Astrocyte (in vitro differentiated cells and primary cell): ENCODE data around the gene ANOS1. TPM values are rescaled to one million over a fixed set of nuclear protein-coding genes. Genes with fewer than 3 reads are reported as not detected.

ENCODE experiments used
- DNase-seq: peaks from one replicate; pipeline ENCODE4 v3.0.0-alpha.2; 2010; ENCODE audit warnings: low read depth
- FAIRE-seq: peaks from 2 replicates; lab custom pipeline; 2011; peaks lifted over from hg19 to GRCh38; lab: Jason Lieb, UNC
- H2AFZ ChIP-seq: 2 replicates; pipeline ENCODE4 v1.6.0; 2012; ENCODE audit warnings: low read depth, low read length, inconsistent platforms
- H3K27ac ChIP-seq: 2 replicates; pipeline ENCODE4 v1.5.1; 2011; ENCODE audit warnings: low read depth, low read length, inconsistent platforms
- H3K27me3 ChIP-seq: 2 replicates; pipeline ENCODE4 v1.6.0; 2011; ENCODE audit warnings: low read length, inconsistent platforms; ENCODE audit not compliant: insufficient read depth
- H3K36me3 ChIP-seq: 2 replicates; pipeline ENCODE4 v1.5.1; 2011; ENCODE audit warnings: low read length, inconsistent platforms; ENCODE audit not compliant: insufficient read depth
- H3K4me1 ChIP-seq: 2 replicates; pipeline ENCODE4 v1.5.1; 2011; ENCODE audit warnings: low read length, inconsistent platforms; ENCODE audit not compliant: insufficient read depth
- H3K4me2 ChIP-seq: 2 replicates; pipeline ENCODE4 v1.6.0; 2012; ENCODE audit warnings: low read length, inconsistent platforms
- H3K4me3 ChIP-seq: 2 replicates; pipeline ENCODE4 v1.5.1; 2011; ENCODE audit warnings: low read depth, mild to moderate bottlenecking, low read length, inconsistent platforms; ENCODE audit not compliant: insufficient read depth
- H3K79me2 ChIP-seq: 2 replicates; pipeline ENCODE4 v1.6.0; 2012; ENCODE audit warnings: mild to moderate bottlenecking, low read length, inconsistent platforms; ENCODE audit not compliant: insufficient read depth
- H3K9ac ChIP-seq: 2 replicates; pipeline ENCODE4 v1.6.0; 2012; ENCODE audit warnings: mild to moderate bottlenecking, low read length, inconsistent platforms
- H3K9me3 ChIP-seq: 2 replicates; pipeline ENCODE4 v1.5.1; 2012; ENCODE audit warnings: low read depth, mild to moderate bottlenecking, low read length, inconsistent platforms; ENCODE audit not compliant: insufficient read depth
- H4K20me1 ChIP-seq: 2 replicates; pipeline ENCODE4 v1.6.0; 2012; ENCODE audit warnings: low read length, inconsistent platforms; ENCODE audit not compliant: insufficient read depth
- H3K27ac Mint-ChIP-seq: one replicate; pipeline ENCODE4 v1.8.0; 2021; ENCODE audit warnings: mild to moderate bottlenecking, mixed read lengths; ENCODE audit not compliant: unreplicated experiment
- H3K27me3 Mint-ChIP-seq: one replicate; pipeline ENCODE4 v1.8.0; 2021; ENCODE audit warnings: low read depth, mixed read lengths; ENCODE audit not compliant: unreplicated experiment
- H3K36me3 Mint-ChIP-seq: one replicate; pipeline ENCODE4 v1.8.0; 2021; ENCODE audit warnings: low read depth, mixed read lengths; ENCODE audit not compliant: unreplicated experiment
- H3K4me1 Mint-ChIP-seq: one replicate; pipeline ENCODE4 v1.8.0; 2021; ENCODE audit warnings: low read depth, mixed read lengths; ENCODE audit not compliant: unreplicated experiment
- H3K4me3 Mint-ChIP-seq: one replicate; pipeline ENCODE4 v1.8.0; 2021; ENCODE audit warnings: mild to moderate bottlenecking, moderate library complexity, mixed read lengths; ENCODE audit not compliant: unreplicated experiment
- H3K9me3 Mint-ChIP-seq: one replicate; pipeline ENCODE4 v1.8.0; 2021; ENCODE audit warnings: mild to moderate bottlenecking, mixed read lengths; ENCODE audit not compliant: unreplicated experiment
- EZH2 ChIP-seq: IDR thresholded peaks from 2 replicates; pipeline ENCODE4 v1.6.1; 2012; ENCODE audit warnings: mild to moderate bottlenecking, low read length, inconsistent platforms; ENCODE audit not compliant: insufficient read depth
- total RNA-seq: library from RNA; stranded (reverse); gene quantifications from 2 replicates; pipeline ENCODE4 v1.2.1, GENCODE V29; 2021
- TF ChIP-seq, protein P1 (sequence below): IDR thresholded peaks from 2 replicates; pipeline ENCODE4 v1.5.1; 2011; ENCODE audit warnings: low read depth, mild to moderate bottlenecking, inconsistent platforms, low read length, moderate library complexity; ENCODE audit not compliant: insufficient read depth

ANOS1 gene
- total RNA-seq, 1 donor from 2014 or later, result 10.0 TPM

- Histone ChIP-seq H3K9ac (no peak overlapping the region), H3K4me1 (no peaks in the 10 kb centered on the region), H4K20me1 (no peaks in the 10 kb centered on the region), H3K27me3 (no peaks in the 10 kb centered on the region), H3K27ac (no peak overlapping the region), H3K9me3 (no peaks in the 10 kb centered on the region), H3K36me3 (no peaks in the 10 kb centered on the region), H3K79me2 (no peaks in the 10 kb centered on the region), H3K4me3 (no peak overlapping the region), H2AFZ (no peak overlapping the region), H3K4me2 (no peak overlapping the region)
- FAIRE-seq (peak; percentile 34), DNase-seq (no peak)
- Mint-ChIP-seq H3K4me3 (no peak overlapping the region), H3K4me1 (no peaks in the 10 kb centered on the region), H3K36me3 (no peaks in the 10 kb centered on the region), H3K9me3 (peaks cover 4% of the 10 kb centered on the region), H3K27ac (no peak overlapping the region), H3K27me3 (no peaks in the 10 kb centered on the region)
- TF ChIP-seq EZH2, result no peak
- TF ChIP-seq, protein P1, sequence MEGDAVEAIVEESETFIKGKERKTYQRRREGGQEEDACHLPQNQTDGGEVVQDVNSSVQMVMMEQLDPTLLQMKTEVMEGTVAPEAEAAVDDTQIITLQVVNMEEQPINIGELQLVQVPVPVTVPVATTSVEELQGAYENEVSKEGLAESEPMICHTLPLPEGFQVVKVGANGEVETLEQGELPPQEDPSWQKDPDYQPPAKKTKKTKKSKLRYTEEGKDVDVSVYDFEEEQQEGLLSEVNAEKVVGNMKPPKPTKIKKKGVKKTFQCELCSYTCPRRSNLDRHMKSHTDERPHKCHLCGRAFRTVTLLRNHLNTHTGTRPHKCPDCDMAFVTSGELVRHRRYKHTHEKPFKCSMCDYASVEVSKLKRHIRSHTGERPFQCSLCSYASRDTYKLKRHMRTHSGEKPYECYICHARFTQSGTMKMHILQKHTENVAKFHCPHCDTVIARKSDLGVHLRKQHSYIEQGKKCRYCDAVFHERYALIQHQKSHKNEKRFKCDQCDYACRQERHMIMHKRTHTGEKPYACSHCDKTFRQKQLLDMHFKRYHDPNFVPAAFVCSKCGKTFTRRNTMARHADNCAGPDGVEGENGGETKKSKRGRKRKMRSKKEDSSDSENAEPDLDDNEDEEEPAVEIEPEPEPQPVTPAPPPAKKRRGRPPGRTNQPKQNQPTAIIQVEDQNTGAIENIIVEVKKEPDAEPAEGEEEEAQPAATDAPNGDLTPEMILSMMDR, result no peak
These were observed 11.8 kb downstream of the ANOS1 start for GRCh38 chrX:8720136-8720535.

DNA sequence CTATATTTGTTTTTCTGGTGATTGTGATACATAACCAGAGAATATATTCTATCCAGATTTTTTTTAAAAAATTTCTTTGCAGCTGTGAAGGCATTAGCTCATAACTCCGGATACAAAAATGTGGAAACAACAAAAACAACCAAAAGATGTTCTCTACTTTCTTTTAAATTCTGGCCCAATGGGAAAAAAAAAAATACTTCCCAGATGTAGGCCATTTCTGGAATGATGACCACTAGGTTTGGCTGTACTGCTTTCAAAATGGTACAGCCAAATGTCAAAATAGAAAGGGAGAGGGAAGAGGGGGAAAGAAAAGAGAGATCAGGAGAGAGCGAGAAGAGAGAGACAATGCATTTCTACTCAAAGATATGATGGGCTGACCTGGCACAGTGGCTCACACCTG is 14.6 kb downstream of the ANOS1 start:
- Mint-ChIP-seq H3K36me3 (no peaks in the 10 kb centered on the region), H3K27me3 (no peaks in the 10 kb centered on the region), H3K4me3 (no peak overlapping the region), H3K4me1 (no peaks in the 10 kb centered on the region), H3K27ac (no peak overlapping the region), H3K9me3 (peaks cover 4% of the 10 kb centered on the region)
- no peak for DNase-seq
- no peaks in the 10 kb centered on the region for H3K79me2 ChIP-seq
- H3K4me1 ChIP-seq, result no peaks in the 10 kb centered on the region
- H3K36me3 ChIP-seq, result no peaks in the 10 kb centered on the region
- no peaks in the 10 kb centered on the region for H4K20me1 ChIP-seq
- no peaks in the 10 kb centered on the region for H3K9me3 ChIP-seq
- no peak overlapping the region for H3K4me2 ChIP-seq
- H3K27me3 ChIP-seq, result no peaks in the 10 kb centered on the region
- no peak overlapping the region for H3K27ac ChIP-seq
- no peak overlapping the region for H3K4me3 ChIP-seq
- H2AFZ ChIP-seq, result no peak overlapping the region
- H3K9ac ChIP-seq, result no peak overlapping the region
- TF ChIP-seq EZH2, result no peak
- TF ChIP-seq, protein P1, result no peak
- no peak for FAIRE-seq

DNA sequence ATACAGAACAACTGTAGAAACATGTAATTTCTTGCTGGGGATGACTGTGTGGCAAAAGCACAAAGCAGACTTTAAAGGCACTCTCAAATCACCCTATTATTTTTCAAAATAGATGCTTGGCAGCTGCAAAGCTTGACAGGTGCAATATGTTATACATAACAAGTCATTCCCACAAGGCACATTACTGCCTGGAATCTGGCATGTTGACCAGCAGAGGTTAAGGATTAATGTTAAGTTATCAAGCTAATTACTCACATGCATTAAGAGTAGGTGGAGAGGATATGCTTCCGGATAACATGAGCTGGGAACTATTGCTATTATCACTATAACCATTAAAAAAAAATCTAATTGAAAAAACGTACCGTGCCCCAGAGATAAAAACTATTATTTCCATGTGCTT is 17.8 kb downstream of the ANOS1 start:
- no peaks in the 10 kb centered on the region for H3K36me3 ChIP-seq
- no peaks in the 10 kb centered on the region for H3K27me3 ChIP-seq
- TF ChIP-seq, protein P1, result no peak
- no peak for TF ChIP-seq EZH2
- no peaks in the 10 kb centered on the region for H3K36me3 Mint-ChIP-seq
- peaks cover 4% of the 10 kb centered on the region for H3K9me3 Mint-ChIP-seq
- H3K9me3 ChIP-seq, result no peaks in the 10 kb centered on the region
- no peaks in the 10 kb centered on the region for H3K27me3 Mint-ChIP-seq
- H3K27ac ChIP-seq, result no peak overlapping the region
- no peak overlapping the region for H3K27ac Mint-ChIP-seq
- H3K4me3 Mint-ChIP-seq, result no peak overlapping the region
- no peak for DNase-seq
- H3K4me3 ChIP-seq, result no peak overlapping the region
- no peak overlapping the region for H3K9ac ChIP-seq
- H4K20me1 ChIP-seq, result no peaks in the 10 kb centered on the region
- no peaks in the 10 kb centered on the region for H3K4me1 ChIP-seq
- H3K79me2 ChIP-seq, result no peaks in the 10 kb centered on the region
- no peaks in the 10 kb centered on the region for H3K4me1 Mint-ChIP-seq
- no peak overlapping the region for H2AFZ ChIP-seq
- no peak overlapping the region for H3K4me2 ChIP-seq
- FAIRE-seq, result no peak
